ENCODE results near the gene TFF3. TPM values are rescaled to one million over a fixed set of nuclear protein-coding genes. Genes with fewer than 3 reads are reported as not detected.

The TFF3 gene
- total and polyA plus RNA-seq, 2 donors (not counting 1 experiment from before 2014, with no cell fraction given): not detected

DNA sequence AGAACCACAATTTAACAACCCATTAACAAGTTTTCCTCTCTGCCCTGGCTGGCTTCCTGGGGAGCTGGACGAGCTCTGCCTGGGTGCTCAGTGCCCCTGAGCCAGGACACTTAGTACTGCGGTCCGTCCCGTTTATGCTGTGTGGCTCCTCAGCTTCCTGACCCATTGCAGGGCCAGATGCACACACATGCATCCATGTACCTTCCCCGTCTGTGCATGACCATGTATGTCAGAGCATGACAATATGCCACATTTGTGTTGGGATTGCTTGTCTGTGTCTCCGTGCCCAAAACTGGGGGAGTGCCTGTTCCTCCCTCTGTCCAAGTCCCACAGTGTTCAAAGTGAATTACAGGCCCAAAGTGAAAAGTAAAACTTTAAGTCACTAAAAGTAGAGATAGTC is 9.7 kb upstream of the TFF3 start:
- H3K27ac ChIP-seq (ENCODE audit: insufficient read depth, low read length): no peak overlapping the region
- no peak overlapping the region for H2AFZ ChIP-seq (ENCODE audit: low read length)
- no peak for DNase-seq (ENCODE audit: low read depth in 2 of 2)
- no peak overlapping the region for H3K4me2 ChIP-seq (ENCODE audit: extremely low read depth, insufficient read depth, low read length)
- H3K4me3 ChIP-seq (replicated peaks in 1 of 4; ENCODE audit: control extremely low read depth in 1 of 4, insufficient read depth in 1 of 4, low read depth in 3 of 4, low read length in 4 of 4): no peak overlapping the region
- no peaks in the 10 kb centered on the region for H3K79me2 ChIP-seq (ENCODE audit: control insufficient read depth, insufficient read depth, low read length)
- H3K36me3 ChIP-seq (ENCODE audit: control insufficient read depth, insufficient read depth, low read length): no peaks in the 10 kb centered on the region
- no peaks in the 10 kb centered on the region for H3K9me3 ChIP-seq (ENCODE audit: control insufficient read depth, insufficient read depth, low read depth, low read length)
- H3K9ac ChIP-seq (ENCODE audit: insufficient read depth, low read length): no peak overlapping the region
- no peaks in the 10 kb centered on the region for H4K20me1 ChIP-seq (ENCODE audit: control insufficient read depth, extremely low read depth, insufficient read depth, low read length)
- H3K27me3 ChIP-seq (ENCODE audit: control insufficient read depth, insufficient read depth, low read length): no peaks in the 10 kb centered on the region
- H3K4me1 ChIP-seq (ENCODE audit: control insufficient read depth, extremely low read depth, insufficient read depth, low read length): no peaks in the 10 kb centered on the region
- TF ChIP-seq EZH2 (IDR thresholded peaks at IDR 0.05; ENCODE audit: low read length, missing control alignments): no peak
- TF ChIP-seq, protein P1, sequence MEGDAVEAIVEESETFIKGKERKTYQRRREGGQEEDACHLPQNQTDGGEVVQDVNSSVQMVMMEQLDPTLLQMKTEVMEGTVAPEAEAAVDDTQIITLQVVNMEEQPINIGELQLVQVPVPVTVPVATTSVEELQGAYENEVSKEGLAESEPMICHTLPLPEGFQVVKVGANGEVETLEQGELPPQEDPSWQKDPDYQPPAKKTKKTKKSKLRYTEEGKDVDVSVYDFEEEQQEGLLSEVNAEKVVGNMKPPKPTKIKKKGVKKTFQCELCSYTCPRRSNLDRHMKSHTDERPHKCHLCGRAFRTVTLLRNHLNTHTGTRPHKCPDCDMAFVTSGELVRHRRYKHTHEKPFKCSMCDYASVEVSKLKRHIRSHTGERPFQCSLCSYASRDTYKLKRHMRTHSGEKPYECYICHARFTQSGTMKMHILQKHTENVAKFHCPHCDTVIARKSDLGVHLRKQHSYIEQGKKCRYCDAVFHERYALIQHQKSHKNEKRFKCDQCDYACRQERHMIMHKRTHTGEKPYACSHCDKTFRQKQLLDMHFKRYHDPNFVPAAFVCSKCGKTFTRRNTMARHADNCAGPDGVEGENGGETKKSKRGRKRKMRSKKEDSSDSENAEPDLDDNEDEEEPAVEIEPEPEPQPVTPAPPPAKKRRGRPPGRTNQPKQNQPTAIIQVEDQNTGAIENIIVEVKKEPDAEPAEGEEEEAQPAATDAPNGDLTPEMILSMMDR (conservative IDR thresholded peaks at IDR 0.05 in 1 of 2, IDR thresholded peaks at IDR 0.05 in 1 of 2; ENCODE audit: low read depth in 1 of 2, low read length in 2 of 2): no peak

DNA sequence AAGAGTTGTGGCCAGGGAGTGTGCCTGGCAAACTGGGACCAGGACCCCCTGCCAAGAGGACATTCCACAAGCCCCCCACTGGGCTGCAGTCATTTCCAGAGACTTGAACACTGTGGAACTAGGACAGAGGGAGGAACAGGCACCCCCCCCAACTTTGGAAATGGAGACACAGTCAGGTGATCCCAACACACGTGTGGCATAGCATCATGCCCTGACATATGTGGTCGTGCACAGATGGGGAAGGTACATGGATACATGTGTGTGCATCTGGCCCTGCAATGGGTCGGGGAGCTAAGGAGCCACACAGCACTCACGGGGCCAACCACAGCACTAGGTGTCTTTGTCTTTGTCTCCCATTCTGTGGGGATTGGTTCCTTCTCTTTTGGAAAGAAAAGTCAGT is 6.6 kb upstream of the TFF3 start:
- no peaks in the 10 kb centered on the region for H4K20me1 ChIP-seq (ENCODE audit: control insufficient read depth, extremely low read depth, insufficient read depth, low read length)
- TF ChIP-seq EZH2 (IDR thresholded peaks at IDR 0.05; ENCODE audit: low read length, missing control alignments): no peak
- TF ChIP-seq, protein P1 (conservative IDR thresholded peaks at IDR 0.05 in 1 of 2, IDR thresholded peaks at IDR 0.05 in 1 of 2; ENCODE audit: low read depth in 1 of 2, low read length in 2 of 2): no peak
- H3K4me1 ChIP-seq (ENCODE audit: control insufficient read depth, extremely low read depth, insufficient read depth, low read length): no peaks in the 10 kb centered on the region
- H3K9me3 ChIP-seq (ENCODE audit: control insufficient read depth, insufficient read depth, low read depth, low read length): no peaks in the 10 kb centered on the region
- H3K9ac ChIP-seq (ENCODE audit: insufficient read depth, low read length): no peak overlapping the region
- no peaks in the 10 kb centered on the region for H3K27me3 ChIP-seq (ENCODE audit: control insufficient read depth, insufficient read depth, low read length)
- H3K4me2 ChIP-seq (ENCODE audit: extremely low read depth, insufficient read depth, low read length): no peak overlapping the region
- no peak overlapping the region for H3K27ac ChIP-seq (ENCODE audit: insufficient read depth, low read length)
- no peaks in the 10 kb centered on the region for H3K79me2 ChIP-seq (ENCODE audit: control insufficient read depth, insufficient read depth, low read length)
- no peak overlapping the region for H2AFZ ChIP-seq (ENCODE audit: low read length)
- H3K4me3 ChIP-seq (replicated peaks in 1 of 4; ENCODE audit: control extremely low read depth in 1 of 4, insufficient read depth in 1 of 4, low read depth in 3 of 4, low read length in 4 of 4): no peak overlapping the region
- no peaks in the 10 kb centered on the region for H3K36me3 ChIP-seq (ENCODE audit: control insufficient read depth, insufficient read depth, low read length)
- no peak for DNase-seq (ENCODE audit: low read depth in 2 of 2)

DNA sequence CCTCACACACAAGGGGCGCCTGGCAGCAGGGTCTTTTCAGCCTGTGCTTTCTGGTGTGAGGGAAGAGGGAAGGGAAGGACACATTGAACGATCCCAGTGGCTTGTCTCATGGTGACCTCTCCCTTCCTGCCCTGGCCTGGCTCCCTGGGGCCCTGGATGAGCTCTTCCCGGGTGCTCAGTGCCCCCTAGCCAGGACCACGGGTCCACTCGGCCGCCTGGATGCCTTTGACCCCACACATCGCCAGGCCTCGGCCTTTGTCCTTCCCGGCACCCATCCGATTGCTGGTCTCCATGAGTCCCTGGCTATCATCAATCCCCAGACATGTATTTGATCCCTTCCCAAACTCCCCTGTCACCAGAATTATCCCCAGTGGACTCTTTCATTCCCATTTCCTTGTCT is 6.0 kb upstream of the TFF3 start:
- TF ChIP-seq, protein P1 (conservative IDR thresholded peaks at IDR 0.05 in 1 of 2, IDR thresholded peaks at IDR 0.05 in 1 of 2; ENCODE audit: low read depth in 1 of 2, low read length in 2 of 2): no peak
- no peak for TF ChIP-seq EZH2 (IDR thresholded peaks at IDR 0.05; ENCODE audit: low read length, missing control alignments)
- no peaks in the 10 kb centered on the region for H3K36me3 ChIP-seq (ENCODE audit: control insufficient read depth, insufficient read depth, low read length)

More for the DNA sequence above, 6.0 kb upstream of the TFF3 start:
- Histone ChIP-seq H3K27me3 (ENCODE audit: control insufficient read depth, insufficient read depth, low read length) (no peaks in the 10 kb centered on the region), H3K9me3 (ENCODE audit: control insufficient read depth, insufficient read depth, low read depth, low read length) (no peaks in the 10 kb centered on the region), H3K79me2 (ENCODE audit: control insufficient read depth, insufficient read depth, low read length) (no peaks in the 10 kb centered on the region), H3K27ac (ENCODE audit: insufficient read depth, low read length) (no peak overlapping the region), H4K20me1 (ENCODE audit: control insufficient read depth, extremely low read depth, insufficient read depth, low read length) (no peaks in the 10 kb centered on the region), H3K4me2 (ENCODE audit: extremely low read depth, insufficient read depth, low read length) (no peak overlapping the region), H3K9ac (ENCODE audit: insufficient read depth, low read length) (no peak overlapping the region), H2AFZ (ENCODE audit: low read length) (no peak overlapping the region), H3K4me3 (replicated peaks in 1 of 4; ENCODE audit: control extremely low read depth in 1 of 4, insufficient read depth in 1 of 4, low read depth in 3 of 4, low read length in 4 of 4) (no peak overlapping the region), H3K4me1 (ENCODE audit: control insufficient read depth, extremely low read depth, insufficient read depth, low read length) (no peaks in the 10 kb centered on the region)
- no peak for DNase-seq (ENCODE audit: low read depth in 2 of 2)
